HCT116 (cell line): ENCODE data around the gene AP5Z1. TPM values are rescaled to one million over a fixed set of nuclear protein-coding genes. Genes with fewer than 3 reads are reported as not detected.

ENCODE experiments used
- ATAC-seq: fragments of 200-7000 bp; cut with Tn5 transposase; 2 replicates; pipeline ENCODE4 v1.9.1; 2020; ENCODE audit warnings: mild to moderate bottlenecking, moderate library complexity
- BruUV-seq: library from RNA; stranded (reverse); fragments of 400-500 nt; replicated peaks from 2 replicates; lab custom pipeline; 2021; lab: Mats Ljungman, UMichigan
- CTCF ChIA-PET: fragments of 300-600 bp; sonication (Branson Sonifier 250); formaldehyde crosslinking; loops from one replicate; lab custom pipeline; 2021; ENCODE audit warnings: antibody characterized with exemption; lab: Charles Lee
- POLR2A ChIA-PET: fragments of 300-600, 350-600 bp; sonication (Branson Sonifier 250); formaldehyde crosslinking; loops from one replicate; lab custom pipeline; 2021; ENCODE audit warnings: antibody characterized with exemption; lab: Charles Lee
- RAD21 ChIA-PET, 2 experiments: fragments of 300-600 bp; sonication (Branson Sonifier 250); formaldehyde crosslinking; loops; one replicate each; lab custom pipeline; 2023; ENCODE audit warnings: low total read pairs in 2 of 2; ENCODE audit not compliant: uncharacterized antibody in 2 of 2, unreplicated experiment in 2 of 2, low non-redundant PET in 1 of 2; lab: Charles Lee
- DNase-seq: peaks from one replicate; pipeline ENCODE4 v3.0.0-alpha.2; 2010; ENCODE audit warnings: low read depth, low spot score
- H2AFZ ChIP-seq: fragments of 200-600 bp; shearing (Covaris generic), sonication (generic); 2 replicates; pipeline ENCODE4 v1.6.1; 2017; ENCODE audit warnings: low read depth, mixed run types, mixed read lengths, antibody characterized with exemption, low read length; ENCODE audit not compliant: poor library complexity, severe bottlenecking
- H3K27ac ChIP-seq: 2 replicates; pipeline ENCODE4 v1.5.1; 2012; ENCODE audit warnings: low read depth, low read length
- H3K27me3 ChIP-seq: fragments of 200-600 bp; sonication (generic); 2 replicates; pipeline ENCODE4 v1.6.1; 2016; ENCODE audit warnings: mixed run types, low read length, mixed read lengths; ENCODE audit not compliant: insufficient read depth
- H3K36me3 ChIP-seq, 2 experiments: fragments of 200-500 bp in 1 of 2; fragments of 200-600 bp in 1 of 2; sonication (Bioruptor generic) in 1 of 2; sonication (generic) in 1 of 2; 2 replicates each; pipeline versions ENCODE4 v1.5.1 to v1.6.1; 2014 to 2016; ENCODE audit warnings: low read length in 2 of 2, inconsistent platforms in 1 of 2, mixed read lengths in 1 of 2, mixed run types in 1 of 2; ENCODE audit not compliant: insufficient read depth in 2 of 2, control insufficient read depth in 1 of 2
- H3K4me1 ChIP-seq, 2 experiments: fragments of 200-600 bp in 1 of 2; sonication (generic) in 1 of 2; 2 replicates each; pipeline versions ENCODE4 v1.5.1 to v1.6.1; 2012 to 2017; ENCODE audit warnings: low read length in 2 of 2, inconsistent platforms in 1 of 2, mild to moderate bottlenecking in 1 of 2, mixed read lengths in 1 of 2, mixed run types in 1 of 2, moderate library complexity in 1 of 2; ENCODE audit not compliant: insufficient read depth in 2 of 2, control insufficient read depth in 1 of 2
- H3K4me2 ChIP-seq: fragments of 200-600 bp; sonication (generic); 2 replicates; pipeline ENCODE4 v1.6.1; 2017; ENCODE audit warnings: mixed run types, low read length, mixed read lengths
- H3K4me3 ChIP-seq, 2 experiments: fragments of 200-600 bp in 1 of 2; sonication (generic) in 1 of 2; replicated peaks in 1 of 2; 2 replicates each; pipeline ENCODE4 v1.5.1; 2011 to 2016; ENCODE audit warnings: low read length in 2 of 2, control low read depth in 1 of 2, low read depth in 1 of 2, mild to moderate bottlenecking in 1 of 2, mixed read lengths in 1 of 2, mixed run types in 1 of 2
- H3K79me2 ChIP-seq: fragments of 200-600 bp; sonication (generic); 2 replicates; pipeline ENCODE4 v1.6.1; 2017; ENCODE audit warnings: mild to moderate bottlenecking, mixed run types, low read length, moderate library complexity, mixed read lengths; ENCODE audit not compliant: insufficient read depth
- H3K9ac ChIP-seq: fragments of 200-600 bp; sonication (generic); 2 replicates; pipeline ENCODE4 v1.6.1; 2016; ENCODE audit warnings: low read length, mixed read lengths
- H3K9me2 ChIP-seq: fragments of 200-600 bp; sonication (generic), shearing (Covaris generic); 2 replicates; pipeline ENCODE4 v1.6.1; 2017; ENCODE audit warnings: mixed run types, mild to moderate bottlenecking, moderate library complexity; ENCODE audit not compliant: insufficient read depth
- H3K9me3 ChIP-seq, 2 experiments: fragments of 200-500 bp in 1 of 2; fragments of 200-600 bp in 1 of 2; sonication (Bioruptor generic) in 1 of 2; sonication (generic) in 1 of 2; 2 replicates each; pipeline ENCODE4 v1.6.1; 2014 to 2017; ENCODE audit warnings: low read length in 2 of 2, mixed read lengths in 2 of 2, inconsistent platforms in 1 of 2, low read depth in 1 of 2, mild to moderate bottlenecking in 1 of 2, mixed run types in 1 of 2, moderate library complexity in 1 of 2; ENCODE audit not compliant: control insufficient read depth in 1 of 2, insufficient read depth in 1 of 2
- H4K20me1 ChIP-seq: fragments of 200-600 bp; sonication (generic), shearing (Covaris generic); 2 replicates; pipeline ENCODE4 v1.6.1; 2017; ENCODE audit warnings: mixed run types, mild to moderate bottlenecking, moderate library complexity; ENCODE audit not compliant: insufficient read depth
- CBX3 ChIP-seq: IDR thresholded peaks from 2 replicates; pipeline ENCODE4 v1.6.1; 2012; ENCODE audit warnings: low read depth
- CEBPB ChIP-seq: IDR thresholded peaks from 2 replicates; pipeline ENCODE4 v1.6.1; 2012; ENCODE audit warnings: low read depth
- EGR1 ChIP-seq: IDR thresholded peaks from 2 replicates; pipeline ENCODE4 v1.6.1; 2012; ENCODE audit warnings: low read depth
- EZH2 ChIP-seq: fragments of 200-600 bp; sonication (generic); IDR thresholded peaks from 2 replicates; pipeline ENCODE4 v1.6.1; 2017; ENCODE audit warnings: antibody characterized with exemption, mixed run types
- EZH2phosphoT487 ChIP-seq: fragments of 200-600 bp; IDR thresholded peaks from 2 replicates; pipeline ENCODE4 v1.6.1; 2018; ENCODE audit warnings: antibody characterized with exemption, borderline replicate concordance
- FOSL1 ChIP-seq: IDR thresholded peaks from 2 replicates; pipeline ENCODE4 v1.6.1; 2012; ENCODE audit warnings: low read depth
- JUND ChIP-seq: IDR thresholded peaks from 2 replicates; pipeline ENCODE4 v1.6.1; 2012
- POLR2A ChIP-seq: IDR thresholded peaks from 2 replicates; pipeline ENCODE4 v1.7.0; 2011; ENCODE audit warnings: borderline replicate concordance; ENCODE audit not compliant: insufficient read depth, insufficient read length; ENCODE audit errors: extremely low read depth
- POLR2AphosphoS5 ChIP-seq: IDR thresholded peaks from 2 replicates; pipeline ENCODE4 v1.6.1; 2011; ENCODE audit warnings: mild to moderate bottlenecking, low read depth, low read length, moderate library complexity
- SIN3A ChIP-seq: IDR thresholded peaks from 2 replicates; pipeline ENCODE4 v1.6.1; 2012; ENCODE audit warnings: low read depth
- TCF7L2 ChIP-seq: IDR thresholded peaks from 2 replicates; pipeline ENCODE4 v1.7.0; 2011; ENCODE audit warnings: borderline replicate concordance, inconsistent platforms; ENCODE audit not compliant: insufficient read depth, insufficient read length; ENCODE audit errors: extremely low read depth
- YY1 ChIP-seq: IDR thresholded peaks from 2 replicates; pipeline ENCODE4 v1.6.1; 2011; ENCODE audit warnings: low read length, low read depth, moderate library complexity, mild to moderate bottlenecking; ENCODE audit not compliant: insufficient replicate concordance; ENCODE audit errors: extremely low read depth
- ZFX ChIP-seq: fragments of 450-650 bp; IDR thresholded peaks from 2 replicates; pipeline ENCODE4 v1.6.1; 2017
- ZNF274 ChIP-seq: fragments of 200-500 bp; sonication (Bioruptor generic); IDR thresholded peaks from 2 replicates; pipeline ENCODE4 v1.6.1; 2014; ENCODE audit warnings: mild to moderate bottlenecking, low read depth, low read length, inconsistent platforms
- intact Hi-C: fragments of 100-400 bp; cut with micrococcal nuclease; formaldehyde crosslinking; loops from 2 replicates; pipeline ENCODE4 v1.10.0; 2022
- total RNA-seq: library from RNA; stranded (reverse); gene quantifications from one replicate; pipeline ENCODE4 v1.2.1, GENCODE V29; 2021; ENCODE audit not compliant: unreplicated experiment
- TF ChIP-seq, protein P1 (sequence below): IDR thresholded peaks from 2 replicates; pipeline ENCODE4 v1.6.1; 2012
- TF ChIP-seq, protein P2 (sequence below): IDR thresholded peaks from 2 replicates; pipeline ENCODE4 v1.6.1; 2011; ENCODE audit warnings: mild to moderate bottlenecking, low read length, moderate library complexity; ENCODE audit not compliant: insufficient replicate concordance; ENCODE audit errors: extremely low read depth

The AP5Z1 gene
- total RNA-seq, 1 experiment from 2014 or later = 23.2 TPM

DNA sequence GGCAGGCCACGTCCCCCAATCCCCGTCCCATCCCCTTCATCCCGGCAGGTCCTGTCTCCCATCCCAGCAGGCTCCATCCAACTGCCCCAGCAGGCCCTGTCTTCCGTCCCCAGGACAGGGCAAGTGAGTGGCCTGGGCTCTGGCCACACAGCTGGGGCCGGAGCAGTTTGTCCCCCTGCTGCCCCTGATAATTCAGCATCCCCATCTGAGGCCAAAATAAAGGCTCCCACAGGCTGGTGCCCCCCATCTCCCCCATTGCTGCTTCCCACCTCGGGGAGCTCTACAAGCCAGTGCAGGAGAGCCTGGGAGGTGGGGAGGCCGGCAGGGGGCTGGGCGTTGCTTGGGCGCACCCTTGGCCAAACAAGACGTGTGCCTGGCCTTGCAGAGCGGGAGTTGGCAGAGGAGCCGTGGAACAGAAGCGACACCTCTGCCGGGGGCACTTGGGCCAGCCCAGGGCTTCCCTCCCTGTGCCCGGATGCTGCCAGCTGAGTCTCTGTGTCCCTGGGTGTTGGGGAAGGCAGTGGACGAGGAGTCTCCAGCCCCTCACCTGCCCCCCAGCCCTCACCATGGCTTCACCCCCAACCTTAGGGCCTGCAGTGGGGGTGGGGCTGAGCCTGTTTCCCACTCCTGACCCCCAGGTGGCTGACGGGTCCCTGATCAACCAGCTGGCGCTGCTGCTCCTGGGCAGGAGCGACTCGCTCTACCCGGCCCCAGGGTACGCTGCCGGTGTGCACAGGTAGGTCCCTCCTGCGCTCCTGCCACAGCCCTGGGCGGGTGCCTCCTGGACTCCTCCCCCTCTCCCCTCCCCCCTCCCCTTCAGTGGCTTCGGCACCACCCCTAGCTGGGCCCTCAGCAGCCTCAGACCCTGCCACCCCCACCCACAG is 14.0 kb downstream of the AP5Z1 start (continued):
- TF ChIP-seq, protein P1, sequence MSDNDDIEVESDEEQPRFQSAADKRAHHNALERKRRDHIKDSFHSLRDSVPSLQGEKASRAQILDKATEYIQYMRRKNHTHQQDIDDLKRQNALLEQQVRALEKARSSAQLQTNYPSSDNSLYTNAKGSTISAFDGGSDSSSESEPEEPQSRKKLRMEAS = no peak
- no peak for TF ChIP-seq JUND

DNA sequence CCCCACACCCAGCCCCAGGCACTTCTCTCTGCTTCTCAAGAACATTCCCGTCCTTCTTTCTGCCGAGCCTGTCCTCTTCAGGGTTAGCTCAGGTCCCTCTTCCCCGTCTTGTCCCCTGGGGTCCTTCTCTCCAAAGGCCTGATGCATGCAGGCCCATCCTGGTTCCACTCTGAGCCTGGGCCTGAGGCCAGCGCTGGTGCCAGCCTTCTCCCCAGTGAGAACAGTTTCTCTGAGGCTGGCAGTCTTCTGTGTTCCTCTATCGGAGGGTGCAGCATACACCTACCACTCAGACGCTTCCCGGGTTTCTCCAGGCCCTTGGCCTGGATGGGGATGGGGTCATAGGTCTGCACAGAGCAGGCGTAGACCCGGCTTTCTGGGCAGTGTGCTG is 14.6 kb downstream of the AP5Z1 start:
- H4K20me1 ChIP-seq = no peaks in the 10 kb centered on the region
- no TSS peak for BruUV-seq
- H3K79me2 ChIP-seq = no peaks in the 10 kb centered on the region
- DNase-seq (no peak), ATAC-seq (no peak)
- H3K9me2 ChIP-seq = no peaks in the 10 kb centered on the region
- ChIA-PET POLR2A (interaction anchor here (0.6 kb wide), 1 partner anchor 8 kb away, joined by 3 read pairs; no protein-coding TSS in a partner anchor), CTCF (no interaction called here), RAD21 (no interaction called here)
- no peaks in the 10 kb centered on the region for H3K36me3 ChIP-seq
- H2AFZ ChIP-seq = no peak overlapping the region
- H3K4me3 ChIP-seq = no peak overlapping the region
- intact Hi-C loops = no loop called here
- H3K4me2 ChIP-seq = no peak overlapping the region
- H3K9me3 ChIP-seq = no peaks in the 10 kb centered on the region
- H3K4me1 ChIP-seq = peaks cover 2 to 14% of the 10 kb centered on the region in 2 experiments; a peak in 3 of 4 replicates
- no peak overlapping the region for H3K27ac ChIP-seq
- H3K9ac ChIP-seq = no peak overlapping the region
- no peak for TF ChIP-seq EZH2phosphoT487
- TF ChIP-seq CEBPB = no peak
- TF ChIP-seq ZFX = no peak
- no peak for TF ChIP-seq YY1
- TF ChIP-seq POLR2A = no peak
- TF ChIP-seq CBX3 = no peak
- no peak for TF ChIP-seq ZNF274
- TF ChIP-seq, protein P2, sequence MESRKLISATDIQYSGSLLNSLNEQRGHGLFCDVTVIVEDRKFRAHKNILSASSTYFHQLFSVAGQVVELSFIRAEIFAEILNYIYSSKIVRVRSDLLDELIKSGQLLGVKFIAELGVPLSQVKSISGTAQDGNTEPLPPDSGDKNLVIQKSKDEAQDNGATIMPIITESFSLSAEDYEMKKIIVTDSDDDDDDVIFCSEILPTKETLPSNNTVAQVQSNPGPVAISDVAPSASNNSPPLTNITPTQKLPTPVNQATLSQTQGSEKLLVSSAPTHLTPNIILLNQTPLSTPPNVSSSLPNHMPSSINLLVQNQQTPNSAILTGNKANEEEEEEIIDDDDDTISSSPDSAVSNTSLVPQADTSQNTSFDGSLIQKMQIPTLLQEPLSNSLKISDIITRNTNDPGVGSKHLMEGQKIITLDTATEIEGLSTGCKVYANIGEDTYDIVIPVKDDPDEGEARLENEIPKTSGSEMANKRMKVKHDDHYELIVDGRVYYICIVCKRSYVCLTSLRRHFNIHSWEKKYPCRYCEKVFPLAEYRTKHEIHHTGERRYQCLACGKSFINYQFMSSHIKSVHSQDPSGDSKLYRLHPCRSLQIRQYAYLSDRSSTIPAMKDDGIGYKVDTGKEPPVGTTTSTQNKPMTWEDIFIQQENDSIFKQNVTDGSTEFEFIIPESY = no peak
- TF ChIP-seq EZH2 = no peak
- TF ChIP-seq FOSL1 = no peak
- no peak for TF ChIP-seq TCF7L2
- TF ChIP-seq POLR2AphosphoS5 = no peak
- no peak for TF ChIP-seq SIN3A
- TF ChIP-seq EGR1 = no peak
- no peaks in the 10 kb centered on the region for H3K27me3 ChIP-seq
